GM18507 (cell line): ENCODE measurements around the gene ZNF785.
"Not testable (repeated sequence)": the region's sequence is repeated elsewhere in the genome, so short reads cannot be mapped to it uniquely, and the experiment has no call there.

Experiments
- DNase-seq: peaks from one replicate; pipeline ENCODE4 v3.0.0; 2011; ENCODE audit warnings: low read depth; ENCODE audit not compliant: insufficient read length; ENCODE audit errors: extremely low spot score
- FAIRE-seq: peaks from 2 replicates; lab custom pipeline; 2011; peaks lifted over from hg19 to GRCh38; lab: Jason Lieb, UNC

The ZNF785 gene

GRCh38 chr16:30548416-30549253 lies 36.9 kb downstream of the ZNF785 start:
- FAIRE-seq: no peak

DNA sequence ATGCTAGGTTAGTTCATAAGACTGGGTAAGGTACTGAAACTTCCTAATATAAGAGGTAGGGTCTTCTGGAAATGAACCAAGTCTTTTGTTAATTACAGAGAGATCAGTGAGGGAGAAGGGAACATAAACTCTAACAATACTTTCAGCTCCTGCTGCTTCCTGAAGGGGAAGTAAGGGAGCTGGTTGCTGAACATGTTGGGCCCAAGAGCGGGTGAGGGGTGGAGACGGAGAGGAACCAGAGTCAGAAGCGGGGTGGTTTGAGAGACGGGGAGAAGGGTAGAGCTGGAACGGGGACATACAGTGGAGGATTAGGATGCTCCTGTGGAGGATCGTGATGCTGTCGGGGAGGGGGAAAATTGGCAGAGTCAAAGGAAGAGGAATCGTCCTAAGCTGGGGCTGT lies 39.4 kb downstream of the ZNF785 start:
- FAIRE-seq (no peak), DNase-seq (no peak)

More at GRCh38 chr16:30548416-30549253, 36.9 kb downstream of the ZNF785 start:
- no peak for DNase-seq

DNA sequence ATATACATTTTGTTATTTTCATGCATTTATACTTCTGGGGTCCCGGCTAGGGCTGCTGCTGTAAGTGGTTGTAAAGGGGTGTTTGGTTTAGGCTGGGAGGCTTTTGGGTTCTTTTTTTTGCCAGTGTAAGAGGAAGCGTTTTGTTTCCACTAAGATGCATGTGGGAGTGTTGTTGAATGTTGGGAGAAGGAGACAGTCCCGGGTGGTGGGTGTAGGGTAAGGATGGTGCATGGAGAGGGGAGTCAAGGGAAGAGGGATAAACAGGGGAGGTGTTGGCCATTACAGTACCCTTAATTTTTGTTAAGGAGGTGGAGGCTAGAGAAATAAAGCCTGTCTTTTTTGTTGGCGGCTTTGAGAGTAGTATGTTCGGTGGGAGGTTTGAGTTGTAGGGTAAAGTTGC lies 42.4 kb downstream of the ZNF785 start:
- DNase-seq (no peak), FAIRE-seq (no peak)

GRCh38 chr16:30541502-30542329 lies 43.8 kb downstream of the ZNF785 start:
- DNase-seq (no peak), FAIRE-seq (no peak)

DNA sequence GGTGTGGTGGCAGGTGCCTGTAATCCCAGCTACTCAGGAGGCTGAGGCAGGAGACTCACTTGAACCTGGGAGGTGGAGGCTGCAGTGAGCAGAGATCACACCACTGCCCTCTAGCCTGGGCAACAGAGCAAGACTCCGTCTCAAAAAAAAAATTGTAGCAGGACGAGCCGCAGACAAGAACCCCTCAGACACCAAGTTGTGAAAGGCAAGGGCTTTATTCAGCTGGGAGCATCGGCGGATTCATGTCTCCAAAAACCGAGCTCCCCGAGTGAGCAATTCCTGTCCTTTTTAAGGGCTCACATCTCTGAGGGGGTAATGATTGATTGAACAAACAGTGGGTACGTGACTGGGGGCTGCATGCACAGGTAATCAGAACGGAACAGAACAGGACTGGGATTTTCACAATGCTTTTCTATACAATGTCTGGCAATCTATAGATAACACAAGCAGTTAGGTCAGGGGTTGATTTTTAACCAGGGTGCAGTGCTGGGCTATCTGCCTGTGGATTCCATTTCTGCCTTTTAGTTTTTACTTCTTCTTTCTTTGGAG lies 44.5 kb downstream of the ZNF785 start:
- not testable (repeated sequence) for FAIRE-seq, DNase-seq

DNA sequence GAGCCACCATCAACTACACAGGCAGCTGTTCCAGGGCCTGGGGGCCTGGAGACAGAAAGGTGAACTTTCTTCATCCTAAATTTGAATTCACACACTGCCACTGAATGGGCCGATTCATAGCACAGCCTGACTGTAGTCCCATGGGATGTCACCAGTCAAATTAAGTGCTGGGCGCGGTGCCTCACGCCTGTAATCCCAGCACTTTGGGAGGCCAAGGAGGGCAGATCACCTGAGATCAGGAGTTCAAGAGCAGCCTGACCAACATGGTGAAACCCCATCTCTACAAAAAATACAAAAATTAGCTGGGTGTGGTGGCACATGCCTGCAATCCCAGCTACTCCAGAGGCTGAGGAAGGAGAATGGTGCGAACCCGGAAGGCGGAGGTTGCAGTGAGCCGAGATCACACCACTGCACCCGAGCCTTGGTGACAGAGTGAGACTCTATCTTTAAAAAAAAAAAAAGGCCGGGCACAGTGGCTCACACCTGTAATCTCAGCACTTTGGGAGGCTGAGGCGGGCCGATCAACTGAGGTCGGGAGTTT lies 45.4 kb downstream of the ZNF785 start:
- DNase-seq, FAIRE-seq: not testable (repeated sequence)

- no peak for FAIRE-seq
- DNase-seq: no peak
Measured at GRCh38 chr16:30539000-30539964, 46.2 kb downstream of the ZNF785 start.

- not testable (repeated sequence) for FAIRE-seq, DNase-seq
Measured at GRCh38 chr16:30536391-30537024, 49.0 kb downstream of the ZNF785 start.

DNA sequence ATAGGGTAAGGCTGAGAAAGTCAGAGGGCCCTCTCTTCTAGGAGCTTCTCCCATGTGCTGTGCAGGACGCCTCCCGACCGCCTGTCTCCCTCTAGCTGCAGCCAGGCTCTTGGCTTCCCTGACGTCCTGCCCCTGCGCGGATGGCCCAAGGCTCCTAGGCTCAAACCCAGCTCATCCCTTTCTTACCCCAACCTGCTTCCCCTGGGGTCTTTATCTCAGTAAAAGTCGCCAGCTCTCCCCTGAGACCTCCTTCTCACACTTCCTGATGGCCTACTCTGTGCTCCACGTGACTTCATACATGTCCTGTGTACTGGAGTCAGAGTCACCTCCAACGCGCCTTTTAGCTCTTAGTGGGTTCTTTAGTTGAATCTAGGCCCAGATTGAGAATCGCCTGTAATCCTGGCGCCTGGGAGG lies 49.7 kb downstream of the ZNF785 start:
- FAIRE-seq (peak; percentile 53), DNase-seq (peak; percentile 57)

DNA sequence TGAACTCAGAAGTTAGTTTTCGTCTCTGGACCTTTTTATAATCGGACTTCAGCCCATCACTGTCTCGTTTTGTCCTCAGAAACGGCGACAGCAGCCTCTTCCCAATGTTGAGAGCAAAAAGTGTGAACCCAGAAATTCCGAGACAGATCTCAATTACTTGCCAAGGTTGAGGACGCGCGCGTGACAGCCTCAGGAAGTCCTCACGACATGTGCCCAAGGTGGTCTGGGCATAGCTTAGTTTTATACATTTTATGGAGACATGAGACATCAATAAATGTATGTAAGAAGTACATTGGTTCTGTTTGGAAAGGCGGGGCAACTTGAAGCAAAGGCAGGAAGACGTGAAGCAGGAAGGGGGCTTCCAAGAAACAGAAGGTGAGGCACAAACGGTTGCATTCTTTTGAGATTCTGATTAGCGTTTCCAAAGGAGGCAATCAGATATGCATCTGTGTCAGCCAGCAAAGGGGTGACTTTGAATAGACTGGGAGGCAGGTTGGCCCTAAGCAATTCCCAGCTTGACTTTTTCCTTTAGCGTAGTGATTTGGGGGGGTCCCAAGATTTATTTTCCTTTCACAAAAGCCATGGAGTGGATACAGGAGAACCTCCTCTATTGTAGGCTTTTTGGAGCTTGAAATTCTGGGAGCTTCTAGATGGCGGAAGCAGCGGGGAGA lies 50.3 kb downstream of the ZNF785 start:
- FAIRE-seq (no peak), DNase-seq (no peak)

DNA sequence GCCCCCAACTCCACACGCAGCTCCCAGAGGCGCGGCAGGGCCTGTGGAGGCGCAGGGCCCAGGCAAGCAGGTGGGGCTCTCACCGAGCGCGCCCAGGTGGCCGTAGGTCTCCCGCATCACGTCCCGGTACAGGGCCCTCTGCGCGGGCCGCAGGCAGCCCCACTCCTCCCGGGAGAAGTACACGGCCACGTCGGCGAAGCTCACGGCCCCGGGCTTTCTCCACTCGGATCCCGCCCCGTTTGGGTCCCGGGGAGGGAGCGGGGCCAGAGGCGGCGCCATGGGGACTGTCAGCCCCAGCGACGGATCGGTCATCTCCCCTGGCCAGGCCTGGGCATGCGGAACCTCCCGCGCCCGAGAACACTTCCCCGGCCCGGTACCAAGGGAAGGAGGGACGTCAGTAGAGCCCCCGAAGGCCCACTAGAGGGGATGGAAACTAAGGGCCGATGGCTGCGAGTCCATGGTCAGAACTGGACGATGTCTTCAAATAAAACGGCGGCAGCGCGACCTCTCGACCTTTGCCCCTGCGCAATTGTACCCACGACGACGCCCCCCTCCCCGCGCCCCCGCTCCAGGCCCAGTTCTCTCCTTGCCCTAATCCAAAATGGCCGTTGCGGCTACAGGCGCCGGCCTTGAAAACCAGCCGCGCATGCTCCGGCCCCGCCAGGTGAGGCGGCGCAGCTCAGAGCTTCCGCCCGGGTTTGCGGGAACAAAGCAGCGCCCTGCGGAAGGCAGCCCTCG lies 51.0 kb downstream of the ZNF785 start, which contains the start of gene ZNF747:
ZNF747 (minus strand) TSS at position 491 of the 738 bp plus-strand sequence; CDS start at position 312, 179 bp downstream.
- peak; percentile 81 for FAIRE-seq

GRCh38 chr16:30533748-30534367 lies 51.6 kb downstream of the ZNF785 start:
- FAIRE-seq (no peak), DNase-seq (no peak)

More for the DNA sequence above, 51.0 kb downstream of the ZNF785 start, which contains the start of gene ZNF747:
- DNase-seq: peak; percentile 86

DNA sequence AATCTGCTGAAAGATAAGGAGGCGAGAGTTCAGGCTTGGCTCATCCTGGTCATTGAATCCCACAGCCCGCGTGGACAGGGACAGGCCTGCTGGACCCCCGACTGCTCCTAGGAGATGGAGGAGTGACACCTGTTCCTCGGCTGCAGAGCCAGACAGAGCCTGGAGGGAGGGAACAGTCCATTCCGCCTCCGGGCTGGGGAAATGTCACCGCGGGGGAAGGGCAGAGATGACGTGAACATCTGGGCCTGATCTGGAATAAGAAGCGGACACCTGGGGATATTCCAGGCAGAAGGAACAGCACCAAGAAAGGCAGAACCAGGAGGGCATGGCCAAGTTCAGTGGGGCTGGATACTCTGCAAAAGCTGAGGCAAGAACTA lies 52.4 kb downstream of the ZNF785 start:
- FAIRE-seq: no peak
- no peak for DNase-seq

DNA sequence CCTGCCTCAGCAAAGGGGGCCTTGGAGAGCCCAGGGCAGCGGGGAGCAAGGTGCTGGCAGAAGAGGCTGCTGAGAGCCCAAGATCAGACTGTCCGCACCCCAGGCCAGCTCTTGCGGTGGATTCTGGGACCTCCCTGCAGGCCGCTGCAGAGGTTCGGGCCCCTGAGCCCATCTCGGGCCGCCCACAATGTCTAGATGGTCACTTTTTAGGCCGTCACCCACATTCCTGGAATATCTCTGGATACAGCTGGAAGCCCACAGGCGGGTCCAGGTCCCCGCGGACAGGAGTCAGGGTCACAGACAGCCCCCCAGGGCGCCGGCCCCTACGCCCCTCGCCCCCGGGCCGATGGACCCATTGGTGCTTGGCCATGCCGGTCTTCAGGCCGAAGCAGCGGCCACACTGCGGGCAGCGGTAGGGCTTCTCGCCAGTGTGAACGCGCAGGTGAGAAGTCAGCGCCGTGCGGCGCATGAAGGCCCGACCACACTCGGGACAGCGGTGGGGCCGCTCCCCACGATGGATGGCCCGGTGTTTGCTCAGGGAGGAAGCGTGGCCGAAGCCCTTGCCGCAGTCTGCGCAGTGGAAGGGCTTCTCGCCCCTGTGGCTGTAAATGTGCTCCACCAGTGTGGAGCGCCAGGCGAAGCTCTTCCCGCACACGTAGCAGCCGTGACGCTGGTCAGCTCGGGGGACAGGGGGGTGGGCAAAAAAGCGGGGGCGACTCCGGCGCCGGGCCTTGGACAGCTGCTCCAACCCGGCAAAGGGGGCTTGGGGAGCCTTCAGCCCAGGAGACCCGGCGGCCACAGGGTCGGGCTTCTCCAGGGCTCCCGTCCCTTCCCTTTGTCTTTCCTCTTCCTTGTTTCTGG lies 53.0 kb downstream of the ZNF785 start:
- FAIRE-seq (no peak), DNase-seq (no peak)
